ENCODE data around the gene TMEM80. TPM values are rescaled to one million over a fixed set of nuclear protein-coding genes. Genes with fewer than 3 reads are reported as not detected.
"Not testable (repeated sequence)": the region's sequence is repeated elsewhere in the genome, so short reads cannot be mapped to it uniquely, and the experiment has no call there.

TMEM80 gene
- 10 to 100 TPM; 10.6 to 12.5 TPM for total RNA-seq

- no peak for TF ChIP-seq CTCF (IDR thresholded peaks at IDR 0.05)
- peak; percentile 99 for DNase-seq
- peak within 1 kb of the TSS; percentile 88 for H3K4me3 Mint-ChIP-seq
- H3K27ac Mint-ChIP-seq: peak within 1 kb of the TSS; percentile 94
- POLR2A ChIA-PET: interaction anchor here (0.6 to 4.1 kb wide), 15 partner anchors 8 to 489 kb away, joined by 3 to 20 read pairs (median 3); partner anchors contain the start of genes BET1L, PHRF1 and RIC8A
- H3K27me3 Mint-ChIP-seq: no peaks in the 10 kb centered on the region
- ATAC-seq: peak; percentile 79
- peaks cover 18% of the 10 kb centered on the region for H3K36me3 Mint-ChIP-seq (ENCODE audit: low read depth)
- intact Hi-C loops (cut with micrococcal nuclease): no loop called here
- H3K9me3 Mint-ChIP-seq: no peaks in the 10 kb centered on the region
- peaks cover 48% of the 10 kb centered on the region for H3K4me1 Mint-ChIP-seq (ENCODE audit: low read depth)
- CTCF ChIA-PET: interaction anchor here (0.9 to 4.4 kb wide), 8 partner anchors 14 to 160 kb away, joined by 3 to 35 read pairs (median 4); no protein-coding TSS in a partner anchor
These were observed at the start of gene TMEM80 for GRCh38 chr11:695538-696248. Gene TMEM80 (plus strand): TSS chr11:695816. CDS start chr11:695828, 12 bp downstream.

- ATAC-seq: no peak
- Mint-ChIP-seq H3K4me1 (ENCODE audit: low read depth) (no peaks in the 10 kb centered on the region), H3K4me3 (no peak overlapping the region), H3K9me3 (no peaks in the 10 kb centered on the region), H3K36me3 (ENCODE audit: low read depth) (peaks cover 9% of the 10 kb centered on the region), H3K27ac (no peak overlapping the region), H3K27me3 (no peaks in the 10 kb centered on the region)
- no peak for DNase-seq
- intact Hi-C loops (cut with micrococcal nuclease): no loop called here
- POLR2A ChIA-PET: no interaction called here
- no peak for TF ChIP-seq CTCF (IDR thresholded peaks at IDR 0.05)
- CTCF ChIA-PET: interaction anchor here (1.2 kb wide), 2 partner anchors 8 to 17 kb away, joined by 3 to 4 read pairs; no protein-coding TSS in a partner anchor
These were observed 49.4 kb upstream of the TMEM80 start for GRCh38 chr11:646214-646613.

- CTCF ChIA-PET; H3K27ac Mint-ChIP-seq; H3K9me3 Mint-ChIP-seq; intact Hi-C loops (cut with micrococcal nuclease); H3K27me3 Mint-ChIP-seq; H3K4me3 Mint-ChIP-seq; H3K4me1 Mint-ChIP-seq (ENCODE audit: low read depth); DNase-seq; ATAC-seq: not testable (repeated sequence)
- POLR2A ChIA-PET: interaction anchor here (0.9 kb wide), 1 partner anchor 18 kb away, joined by 4 read pairs; no protein-coding TSS in a partner anchor
- peaks cover 14% of the 10 kb centered on the region for H3K36me3 Mint-ChIP-seq (ENCODE audit: low read depth)
These were observed 47.9 kb upstream of the TMEM80 start for GRCh38 chr11:647672-648158.

- no peak for DNase-seq
- H3K4me1 Mint-ChIP-seq (ENCODE audit: low read depth): no peaks in the 10 kb centered on the region
- H3K4me3 Mint-ChIP-seq: no peak overlapping the region
- ChIA-PET CTCF (interaction anchor here (0.9 kb wide), 1 partner anchor 11 kb away, joined by 3 read pairs; no protein-coding TSS in a partner anchor), POLR2A (no interaction called here)
- no peak overlapping the region for H3K27ac Mint-ChIP-seq
- H3K36me3 Mint-ChIP-seq (ENCODE audit: low read depth): peaks cover 18% of the 10 kb centered on the region
- H3K9me3 Mint-ChIP-seq: no peaks in the 10 kb centered on the region
- no peaks in the 10 kb centered on the region for H3K27me3 Mint-ChIP-seq
- intact Hi-C loops (cut with micrococcal nuclease): no loop called here
- no peak for TF ChIP-seq CTCF (IDR thresholded peaks at IDR 0.05)
- ATAC-seq: no peak
These were observed 45.1 kb upstream of the TMEM80 start for GRCh38 chr11:650482-650881.

GRCh38 chr11:653136-653535, 42.5 kb upstream of the TMEM80 start:
- H3K4me3 Mint-ChIP-seq; ATAC-seq; H3K27me3 Mint-ChIP-seq; POLR2A ChIA-PET; H3K27ac Mint-ChIP-seq; CTCF ChIA-PET; H3K9me3 Mint-ChIP-seq; DNase-seq; H3K4me1 Mint-ChIP-seq (ENCODE audit: low read depth); intact Hi-C loops (cut with micrococcal nuclease): not testable (repeated sequence)
- H3K36me3 Mint-ChIP-seq (ENCODE audit: low read depth): peaks cover 16% of the 10 kb centered on the region

- DNase-seq: no peak
- ChIA-PET POLR2A (no interaction called here), CTCF (no interaction called here)
- H3K36me3 Mint-ChIP-seq (ENCODE audit: low read depth): peaks cover 14% of the 10 kb centered on the region
- TF ChIP-seq CTCF (IDR thresholded peaks at IDR 0.05): no peak
- intact Hi-C loops (cut with micrococcal nuclease): no loop called here
- no peaks in the 10 kb centered on the region for H3K27me3 Mint-ChIP-seq
- H3K4me1 Mint-ChIP-seq (ENCODE audit: low read depth): no peaks in the 10 kb centered on the region
- ATAC-seq: no peak
- H3K27ac Mint-ChIP-seq: no peak overlapping the region
- no peaks in the 10 kb centered on the region for H3K9me3 Mint-ChIP-seq
- H3K4me3 Mint-ChIP-seq: no peak overlapping the region
These were observed 41.8 kb upstream of the TMEM80 start for GRCh38 chr11:653837-654236.

GRCh38 chr11:654444-654843, 41.2 kb upstream of the TMEM80 start:
- H3K27ac Mint-ChIP-seq; CTCF ChIA-PET; ATAC-seq; H3K4me3 Mint-ChIP-seq; intact Hi-C loops (cut with micrococcal nuclease); H3K27me3 Mint-ChIP-seq; H3K4me1 Mint-ChIP-seq (ENCODE audit: low read depth); H3K9me3 Mint-ChIP-seq; DNase-seq; POLR2A ChIA-PET: not testable (repeated sequence)
- peaks cover 14% of the 10 kb centered on the region for H3K36me3 Mint-ChIP-seq (ENCODE audit: low read depth)

All from activated CD8-positive, alpha-beta T cell treated with anti-CD3 and anti-CD28 coated beads for 36 hours (primary cell).